CD4-positive, alpha-beta T cell treated with Interleukin-1 beta for 1 hour (primary cell): ENCODE measurements around the gene CHMP6.

ENCODE experiments used
- DNase-seq, 2 donors: peaks; one replicate each; pipeline ENCODE4 v3.0.0-alpha.2; 2020 to 2022

CHMP6 gene

DNA sequence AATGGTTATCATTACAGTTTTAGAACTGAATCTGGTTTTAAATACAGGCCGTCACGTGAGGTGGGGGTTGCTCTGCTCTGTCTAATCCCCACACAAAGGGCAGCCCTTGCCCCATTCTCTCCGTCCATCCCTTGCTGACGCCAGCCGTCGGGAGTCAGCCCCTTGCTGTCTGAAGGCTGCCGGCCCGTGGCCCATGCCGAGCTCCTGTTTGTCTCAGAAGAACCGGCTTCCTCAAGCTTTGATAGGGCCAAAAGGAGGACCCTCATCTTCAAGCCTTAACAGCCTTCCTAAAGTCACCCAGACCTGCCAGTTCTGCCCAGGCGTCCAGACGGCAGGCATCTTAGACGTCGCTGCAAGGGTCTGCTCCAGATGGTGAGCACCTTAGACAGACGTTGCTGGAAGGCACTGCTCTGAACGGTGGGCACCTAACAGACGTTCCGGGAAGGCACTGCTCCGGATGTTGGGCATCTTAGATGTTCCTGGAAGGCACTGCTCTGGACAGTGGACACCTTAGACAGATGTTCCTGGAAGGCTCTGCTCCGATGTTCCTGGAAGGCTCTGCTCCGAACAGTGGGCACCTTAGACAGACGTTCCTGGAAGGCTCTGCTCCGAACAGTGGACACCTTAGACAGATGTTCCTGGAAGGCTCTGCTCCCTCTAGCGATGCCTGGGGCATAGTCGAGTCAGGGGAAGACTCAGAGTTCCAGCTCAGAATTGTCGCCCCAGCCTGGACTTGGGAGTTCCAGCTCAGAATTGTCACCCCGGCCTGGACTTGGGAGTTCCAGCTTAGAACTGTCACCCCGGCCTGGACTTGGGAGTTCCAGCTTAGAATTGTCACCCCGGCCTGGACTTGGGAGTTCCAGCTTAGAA is 35.1 kb upstream of the CHMP6 start:
- DNase-seq, result no peak

DNA sequence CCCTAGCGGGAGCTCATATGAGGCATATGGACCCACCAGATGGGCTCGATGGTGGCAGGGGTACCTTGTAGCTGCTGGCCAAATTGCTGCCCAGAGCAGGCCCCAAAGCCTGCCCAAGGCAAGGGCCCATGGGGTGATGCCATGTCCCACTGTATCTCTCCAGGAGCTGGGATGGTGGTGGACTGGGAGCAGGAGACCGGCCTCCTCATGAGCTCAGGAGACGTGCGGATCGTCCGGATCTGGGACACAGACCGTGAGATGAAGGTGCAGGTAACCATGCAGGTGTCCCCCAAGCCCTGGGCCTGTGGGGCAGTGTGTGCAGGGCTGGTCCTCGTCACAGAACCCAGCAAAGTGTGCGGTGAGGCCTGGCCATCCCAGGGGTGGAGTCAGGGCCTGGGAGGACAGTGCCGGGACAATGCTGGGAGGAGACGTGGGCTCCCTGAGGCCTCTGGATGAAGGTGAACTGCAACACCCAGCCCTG is 34.1 kb upstream of the CHMP6 start:
- DNase-seq, result no peak

DNA sequence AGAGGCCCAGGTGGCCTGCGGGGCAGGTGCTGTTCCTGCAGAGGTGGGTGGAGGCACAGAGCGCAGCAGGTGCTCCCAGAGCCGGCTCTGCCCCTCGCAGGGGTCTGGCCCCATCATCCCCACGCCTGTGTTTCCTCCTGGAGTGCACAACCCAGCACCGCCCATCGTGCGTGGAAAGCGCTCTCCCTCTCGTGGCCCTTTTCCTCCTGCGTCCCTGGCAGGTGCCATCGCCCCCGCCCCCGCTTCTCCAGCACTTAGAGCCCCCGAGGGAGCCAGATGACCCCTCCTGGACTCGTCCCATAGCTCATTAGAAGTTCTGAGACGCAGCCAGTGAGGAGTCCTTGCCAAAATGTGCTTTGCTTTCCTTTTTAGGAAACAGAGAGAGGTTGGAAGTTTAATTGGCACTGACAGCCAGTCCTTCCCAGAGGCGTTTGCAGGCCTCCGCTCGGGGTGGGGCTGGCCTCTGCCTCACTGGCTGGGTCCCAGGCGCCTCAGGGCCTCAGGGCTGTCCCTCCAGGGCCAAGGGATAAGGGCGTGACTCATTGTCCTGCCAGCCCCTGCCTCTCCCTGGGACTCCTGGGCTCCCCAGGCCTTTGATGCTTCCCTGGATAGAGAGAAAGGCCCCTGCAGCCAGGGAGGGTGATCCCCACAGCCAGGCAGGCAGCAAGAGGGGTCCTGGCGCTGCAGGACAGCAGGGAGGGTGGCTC is 32.2 kb upstream of the CHMP6 start:
- DNase-seq, result no peak

DNA sequence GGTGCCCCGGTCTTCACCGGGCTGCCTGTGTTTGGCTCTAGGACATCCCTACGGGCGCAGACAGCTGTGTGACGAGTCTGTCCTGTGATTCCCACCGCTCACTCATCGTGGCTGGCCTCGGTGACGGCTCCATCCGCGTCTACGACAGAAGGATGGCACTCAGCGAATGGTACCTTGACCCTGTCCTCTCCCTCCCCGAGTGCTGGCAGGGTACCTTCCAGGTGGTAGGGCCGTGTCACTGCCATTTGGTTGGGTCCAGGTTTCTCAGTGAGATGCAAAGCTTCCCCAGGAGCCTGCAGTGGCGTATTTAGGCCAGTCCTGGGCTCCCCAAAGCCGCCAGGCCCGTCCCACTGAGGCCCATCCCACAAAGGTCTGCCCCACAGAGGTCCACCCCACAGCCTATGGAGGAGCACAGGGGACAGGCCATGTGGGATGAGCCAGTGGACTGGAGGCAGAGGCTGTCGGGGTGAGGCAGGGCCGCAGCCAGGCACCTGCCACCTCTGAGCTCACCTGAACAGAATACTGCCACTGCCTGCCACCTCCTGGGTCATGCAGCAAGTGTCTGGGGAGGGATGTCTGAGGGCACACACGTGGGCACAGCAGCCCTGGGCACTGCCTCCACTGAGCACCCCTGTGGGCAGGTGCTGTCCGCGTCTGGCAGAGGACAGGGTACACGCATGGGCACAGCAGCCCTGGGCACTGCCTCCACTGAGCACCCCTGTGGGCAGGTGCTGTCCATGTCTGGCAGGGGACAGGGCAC is 31.4 kb upstream of the CHMP6 start:
- DNase-seq, result no peak

DNA sequence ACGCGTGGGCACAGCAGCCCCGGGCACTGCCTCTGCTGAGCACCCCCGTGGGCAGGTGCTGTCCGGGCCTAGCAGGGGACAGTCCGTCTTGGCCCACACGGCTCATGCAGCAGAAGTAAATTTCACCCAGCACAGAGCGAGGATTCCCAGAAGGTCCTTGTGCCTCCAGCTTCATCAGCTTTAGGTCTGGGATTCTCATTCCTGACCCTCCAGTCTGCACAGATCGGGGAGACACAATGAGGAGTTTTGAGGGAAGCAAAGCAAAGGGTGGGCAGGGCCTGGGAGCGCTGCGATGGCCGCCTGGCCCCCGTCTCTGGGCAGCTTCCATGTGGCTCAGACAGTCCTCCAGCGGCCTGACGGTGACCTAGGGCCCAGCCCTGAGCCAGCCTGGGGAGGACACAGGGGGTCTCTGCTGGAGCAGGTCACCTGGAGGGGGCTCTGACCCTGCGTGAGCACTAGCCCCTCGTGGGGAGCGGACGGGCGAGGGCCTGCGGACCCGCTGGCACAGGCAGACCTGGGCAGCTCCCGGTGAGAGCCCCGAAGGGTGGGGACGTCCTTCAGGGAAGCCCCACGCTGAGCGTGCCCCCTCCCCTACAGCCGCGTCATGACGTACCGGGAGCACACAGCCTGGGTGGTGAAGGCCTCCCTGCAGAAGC is 30.7 kb upstream of the CHMP6 start:
- DNase-seq, result no peak

DNA sequence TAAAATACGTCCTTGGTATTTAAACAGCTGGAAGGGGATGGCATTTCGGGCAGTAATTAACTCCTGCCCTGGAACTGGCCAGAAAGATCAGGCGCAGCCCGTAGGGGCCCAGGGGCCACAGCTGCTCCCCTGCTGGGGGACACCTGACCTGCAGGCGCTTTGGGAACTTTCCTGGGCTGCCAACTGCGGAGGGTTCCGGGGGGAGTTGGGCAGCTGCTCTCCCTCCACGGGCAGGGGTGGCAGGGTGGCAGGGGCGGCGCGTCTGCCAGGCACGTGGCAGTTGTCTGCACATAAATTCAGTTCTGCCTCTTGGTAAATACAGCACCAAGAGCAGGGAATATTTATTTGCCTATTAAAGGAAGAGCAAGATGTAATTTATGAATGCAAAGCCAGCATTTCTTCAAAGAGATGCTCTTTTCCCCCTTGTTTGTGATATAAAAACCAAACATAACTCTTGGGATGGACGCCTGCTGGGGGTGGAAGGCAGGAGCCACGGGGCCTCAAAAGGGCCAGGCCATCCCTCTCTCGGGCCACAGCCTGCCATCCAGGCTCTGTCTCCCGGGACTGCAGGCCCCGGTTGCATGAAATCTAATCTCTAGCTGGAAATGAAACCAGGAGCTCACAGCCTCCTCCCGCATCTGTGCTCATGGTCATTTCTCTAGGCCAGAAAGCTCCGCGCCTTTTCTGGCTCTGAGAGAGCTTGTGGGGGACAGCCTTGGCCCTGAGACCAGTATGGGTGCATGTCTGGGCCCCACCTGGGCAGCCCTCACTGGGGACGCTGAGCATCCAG is 29.9 kb upstream of the CHMP6 start:
- no peak for DNase-seq

DNA sequence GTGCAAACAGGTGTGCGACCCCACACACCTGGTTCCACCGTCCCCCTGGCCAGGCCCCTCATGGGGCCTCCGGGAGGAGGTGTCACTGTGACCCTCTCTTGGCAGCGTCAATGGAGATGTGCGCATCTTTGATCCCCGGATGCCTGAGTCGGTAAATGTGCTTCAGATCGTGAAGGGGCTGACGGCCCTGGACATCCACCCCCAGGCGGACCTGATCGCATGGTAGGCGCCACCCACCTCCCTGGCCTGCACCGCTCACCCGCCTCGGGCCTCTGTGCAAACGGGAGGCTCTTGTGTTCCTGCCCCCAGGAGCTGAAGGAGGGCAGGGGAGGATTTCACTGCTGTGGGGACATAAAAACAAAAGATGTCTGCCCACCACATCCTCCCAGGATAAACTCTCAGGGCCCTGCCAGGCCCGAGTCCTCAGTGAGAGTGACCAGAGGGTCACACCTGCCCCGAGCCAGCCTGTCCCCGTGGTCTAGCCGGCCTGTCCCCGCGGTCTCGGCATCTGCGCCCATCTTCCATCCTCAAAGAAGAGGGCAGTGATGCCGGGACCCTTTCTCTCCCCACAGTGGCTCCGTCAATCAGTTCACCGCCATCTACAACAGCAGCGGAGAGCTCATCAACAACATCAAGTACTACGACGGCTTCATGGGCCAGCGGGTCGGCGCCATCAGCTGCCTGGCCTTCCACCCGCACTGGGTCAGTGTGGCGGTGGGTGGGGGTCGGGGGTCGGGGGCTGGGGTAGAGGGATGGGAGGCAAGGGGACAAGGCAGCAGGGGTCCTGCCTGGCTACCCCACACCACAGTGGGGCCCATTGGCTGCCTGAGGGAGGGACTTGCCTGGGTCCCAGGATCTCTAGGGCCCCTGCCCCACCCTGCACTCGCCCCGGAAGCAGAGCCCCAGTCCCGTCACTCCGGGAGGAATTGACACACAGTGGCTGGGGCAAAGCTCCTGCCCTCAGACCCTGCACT is 29.0 kb upstream of the CHMP6 start:
- no peak for DNase-seq

DNA sequence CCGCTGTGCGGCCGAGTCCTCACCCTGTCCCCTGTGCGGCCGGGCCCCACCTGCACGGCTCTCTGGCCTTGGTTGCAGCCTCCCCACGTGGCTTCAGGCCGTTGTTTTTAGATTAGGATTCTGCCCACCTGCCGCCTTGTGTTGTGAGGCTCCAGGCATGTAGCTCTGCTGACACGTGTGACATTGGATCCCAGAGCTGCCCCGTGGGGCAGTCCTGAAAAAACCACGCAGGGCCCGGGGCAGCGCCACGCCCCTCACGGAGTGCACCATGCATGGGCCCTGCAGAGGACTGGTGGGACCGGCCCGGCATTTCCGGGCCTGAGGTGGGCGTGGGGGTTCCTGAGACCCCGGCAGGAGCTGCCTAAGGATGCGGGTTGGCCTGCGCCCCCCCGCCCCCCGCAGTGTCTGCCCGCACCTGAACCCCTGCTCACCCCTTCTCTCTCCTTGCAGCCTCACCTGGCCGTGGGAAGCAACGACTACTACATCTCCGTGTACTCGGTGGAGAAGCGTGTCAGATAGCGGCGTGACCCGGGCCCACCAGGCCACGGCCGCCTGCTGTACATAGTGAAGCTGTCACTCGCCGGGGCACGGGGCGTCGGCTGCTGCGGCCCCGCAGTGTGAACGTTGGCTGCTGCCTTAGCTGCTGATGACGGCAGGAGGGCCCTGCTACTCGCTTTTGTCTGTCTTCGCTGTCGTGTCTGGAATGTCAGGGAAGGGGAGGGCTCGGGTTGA is 27.7 kb upstream of the CHMP6 start:
- DNase-seq, result no peak

DNA sequence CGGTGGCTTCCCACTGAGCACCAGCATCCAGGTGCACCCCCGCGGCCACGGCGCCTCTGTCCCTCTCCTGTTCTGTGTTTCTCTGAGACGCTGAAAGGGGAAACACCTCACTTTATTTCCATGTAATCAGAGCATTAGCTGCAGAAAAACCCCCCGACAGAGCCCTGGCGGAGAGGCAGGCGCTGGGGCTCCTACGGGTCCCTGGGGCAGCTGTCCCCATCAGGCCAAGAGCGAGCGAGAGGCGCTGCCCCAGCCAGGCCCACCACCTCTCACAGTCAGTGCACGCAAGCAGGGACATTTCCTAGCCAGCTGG is 27.1 kb upstream of the CHMP6 start:
- DNase-seq, result no peak

DNA sequence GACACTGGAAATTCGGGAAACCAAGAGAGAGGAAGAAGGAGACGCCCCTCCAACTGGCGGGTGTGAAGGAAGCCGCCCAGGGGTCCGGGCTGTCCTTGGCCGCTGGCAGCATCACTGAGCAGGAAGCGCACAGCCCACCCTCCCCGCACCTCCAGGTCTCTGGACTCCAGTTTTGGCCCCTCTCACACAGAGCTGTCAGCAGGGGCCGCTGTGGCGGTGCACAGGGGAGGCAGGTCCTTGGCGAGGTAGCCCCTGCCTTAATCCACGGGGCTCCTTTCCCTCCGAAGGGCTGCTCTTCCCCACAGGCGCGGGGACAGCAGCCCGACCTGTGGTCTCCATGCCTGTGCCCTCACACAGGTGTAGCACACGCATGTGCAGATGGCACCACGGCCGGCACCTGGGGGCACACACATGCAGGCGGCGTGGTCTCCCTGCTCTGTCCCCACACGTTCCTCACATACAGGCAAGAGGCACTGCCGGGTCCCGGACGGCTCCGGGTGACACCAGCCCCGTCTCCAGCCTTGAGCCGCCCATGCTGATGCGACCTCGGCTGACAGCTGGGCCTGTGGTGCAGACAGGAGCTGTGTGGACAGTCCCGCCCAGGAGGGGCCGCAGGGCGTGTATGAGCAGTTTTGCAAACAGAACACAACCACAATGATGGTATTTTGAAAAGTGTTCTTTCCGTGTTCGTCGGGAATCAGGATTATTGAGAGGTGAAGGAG is 26.6 kb upstream of the CHMP6 start:
- no peak for DNase-seq

DNA sequence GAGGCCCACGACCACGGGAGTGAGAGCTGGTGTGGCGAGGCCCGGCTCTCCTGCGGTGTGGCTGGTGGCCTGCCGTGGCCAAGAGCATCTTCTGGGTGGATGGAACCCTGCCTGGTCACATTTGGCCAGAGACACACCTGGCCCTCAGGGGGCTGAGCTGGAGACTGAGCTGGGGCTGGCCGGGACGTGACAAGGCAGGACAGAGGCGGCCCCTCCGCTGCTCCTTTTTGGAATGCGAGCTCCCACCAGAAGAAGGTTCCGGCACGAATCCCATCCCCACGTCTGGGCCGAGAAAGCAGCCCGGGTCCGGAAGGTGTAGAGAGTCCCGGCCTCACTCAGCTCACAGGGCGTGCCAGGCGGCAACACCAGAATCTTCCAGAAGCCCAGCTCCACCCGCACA is 26.0 kb upstream of the CHMP6 start:
- no peak for DNase-seq

DNA sequence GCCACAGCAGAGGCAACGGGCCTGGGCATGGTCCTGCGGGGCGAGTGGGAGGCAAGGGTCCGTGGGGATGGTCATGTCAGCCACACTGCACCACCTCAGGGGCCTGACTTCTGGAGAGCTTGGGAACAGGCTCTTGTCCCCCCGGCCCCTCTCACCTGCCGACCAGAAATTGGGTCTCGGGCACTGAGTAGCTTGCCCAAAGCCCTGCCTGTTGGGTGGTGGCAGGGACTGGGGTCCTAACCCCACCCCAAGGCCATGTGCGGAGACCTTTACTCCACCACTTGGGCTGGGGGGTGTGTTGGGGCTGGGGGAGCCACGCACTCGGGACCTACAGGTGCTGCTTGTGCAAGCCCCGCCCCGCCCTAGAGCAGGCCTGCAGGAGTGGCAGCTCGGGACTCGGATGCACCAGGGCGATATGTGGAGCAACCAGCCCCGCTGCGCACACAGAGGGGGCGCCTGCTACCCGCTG is 24.2 kb upstream of the CHMP6 start:
- no peak for DNase-seq

DNA sequence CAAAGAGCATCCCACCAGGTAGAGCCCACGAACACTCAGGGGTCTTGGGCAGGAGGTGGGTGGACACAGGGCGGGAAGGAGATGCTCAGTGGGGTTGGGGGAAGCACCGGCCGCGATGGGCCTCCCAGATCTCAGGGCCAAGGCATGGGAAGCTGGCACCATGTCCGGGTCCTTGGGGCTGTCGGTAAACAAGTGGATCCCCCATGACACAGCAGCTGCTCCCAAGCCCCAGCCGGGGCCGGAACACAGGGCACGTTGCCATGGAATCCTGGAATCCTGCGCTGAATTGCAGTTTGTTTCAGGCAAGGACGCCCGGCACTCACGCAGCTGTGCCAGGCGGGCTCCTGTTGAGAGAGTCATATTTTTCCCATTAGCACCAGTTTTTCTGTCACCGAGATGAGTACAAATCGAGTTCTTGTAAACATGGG is 23.0 kb upstream of the CHMP6 start:
- no peak for DNase-seq

DNA sequence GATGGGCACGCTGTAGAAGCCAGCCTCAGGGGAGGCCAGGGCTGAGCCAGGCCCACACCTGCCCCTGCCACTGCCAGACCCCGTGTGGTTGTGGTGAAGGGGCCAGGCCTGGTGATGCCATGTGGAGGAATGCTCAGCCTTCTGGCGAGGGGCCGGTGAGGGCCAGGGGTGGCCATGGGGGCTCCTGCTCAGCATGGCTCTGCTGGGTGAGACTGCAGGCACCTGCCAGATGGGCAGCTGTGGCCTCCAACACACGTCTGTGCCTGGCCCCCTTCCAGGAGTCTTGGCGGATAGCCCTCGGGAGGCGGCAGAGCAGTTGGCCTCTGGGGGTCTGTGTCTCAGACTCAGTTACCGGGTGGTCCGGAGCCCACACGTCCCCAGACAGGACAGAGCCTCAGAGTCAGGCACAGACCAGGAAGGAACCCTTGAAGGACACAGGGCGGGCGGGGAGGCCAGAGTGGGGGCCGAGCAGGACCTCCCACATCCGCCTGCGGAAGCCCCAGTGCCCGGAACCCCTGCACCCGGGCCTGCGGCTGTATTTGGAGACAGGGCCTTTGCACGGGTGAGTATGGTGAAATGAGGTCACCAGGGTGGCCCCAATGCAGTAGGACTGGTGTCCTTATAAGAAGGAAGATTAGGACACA is 22.5 kb upstream of the CHMP6 start:
- DNase-seq, result no peak

DNA sequence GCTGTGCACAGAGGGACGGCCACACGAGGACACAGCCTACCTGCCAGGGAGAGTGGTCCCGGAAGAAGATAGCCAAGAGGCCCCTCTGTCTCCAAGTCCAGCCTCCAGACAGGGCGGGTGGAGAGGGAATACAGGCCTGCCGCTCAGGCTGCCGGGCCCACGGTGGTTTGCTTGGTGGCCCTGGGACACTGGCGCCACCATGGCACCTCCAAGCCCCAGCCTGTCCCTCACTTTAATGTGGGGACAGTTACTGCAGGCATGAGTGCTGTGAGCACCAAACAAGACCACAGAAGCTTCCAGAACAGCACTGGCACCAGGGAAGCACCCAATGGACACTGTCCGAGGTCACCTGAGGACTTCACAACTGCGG is 22.0 kb upstream of the CHMP6 start:
- no peak for DNase-seq

DNA sequence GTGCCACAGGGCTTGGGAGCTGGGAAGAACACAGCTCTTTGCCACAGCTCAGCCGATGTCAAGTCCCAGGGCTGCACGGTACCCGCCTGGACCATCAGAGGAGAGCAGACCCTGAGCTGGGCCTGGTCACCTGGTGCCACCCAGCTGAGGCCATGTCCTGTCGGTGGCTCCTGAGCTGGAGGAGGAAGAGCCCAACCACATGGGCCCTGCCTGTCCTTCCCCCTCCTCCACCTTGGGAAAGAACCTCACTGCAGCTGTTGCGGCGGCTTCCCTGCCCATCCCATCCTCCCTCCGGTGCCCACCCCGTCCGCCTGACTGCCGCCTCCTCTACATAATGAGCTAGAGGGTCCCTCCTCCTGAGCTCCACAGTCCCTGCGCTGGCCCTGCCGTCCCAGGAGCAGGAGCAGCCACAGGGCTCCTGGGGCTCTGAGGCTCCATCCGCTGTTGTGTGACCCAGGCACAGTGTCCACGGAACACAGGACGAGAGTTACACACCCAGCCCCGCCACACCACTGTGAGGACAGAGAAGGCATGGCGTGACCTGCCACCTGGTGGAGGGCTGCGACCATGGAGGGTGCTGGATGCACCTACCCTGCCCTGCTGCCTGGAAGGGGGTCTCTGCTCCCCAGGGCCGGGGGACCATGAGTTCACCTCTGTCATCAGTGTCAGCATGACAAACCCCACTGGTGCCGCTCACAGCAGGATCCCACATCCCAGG is 21.4 kb upstream of the CHMP6 start:
- peak; percentile 38 to 58 for DNase-seq

DNA sequence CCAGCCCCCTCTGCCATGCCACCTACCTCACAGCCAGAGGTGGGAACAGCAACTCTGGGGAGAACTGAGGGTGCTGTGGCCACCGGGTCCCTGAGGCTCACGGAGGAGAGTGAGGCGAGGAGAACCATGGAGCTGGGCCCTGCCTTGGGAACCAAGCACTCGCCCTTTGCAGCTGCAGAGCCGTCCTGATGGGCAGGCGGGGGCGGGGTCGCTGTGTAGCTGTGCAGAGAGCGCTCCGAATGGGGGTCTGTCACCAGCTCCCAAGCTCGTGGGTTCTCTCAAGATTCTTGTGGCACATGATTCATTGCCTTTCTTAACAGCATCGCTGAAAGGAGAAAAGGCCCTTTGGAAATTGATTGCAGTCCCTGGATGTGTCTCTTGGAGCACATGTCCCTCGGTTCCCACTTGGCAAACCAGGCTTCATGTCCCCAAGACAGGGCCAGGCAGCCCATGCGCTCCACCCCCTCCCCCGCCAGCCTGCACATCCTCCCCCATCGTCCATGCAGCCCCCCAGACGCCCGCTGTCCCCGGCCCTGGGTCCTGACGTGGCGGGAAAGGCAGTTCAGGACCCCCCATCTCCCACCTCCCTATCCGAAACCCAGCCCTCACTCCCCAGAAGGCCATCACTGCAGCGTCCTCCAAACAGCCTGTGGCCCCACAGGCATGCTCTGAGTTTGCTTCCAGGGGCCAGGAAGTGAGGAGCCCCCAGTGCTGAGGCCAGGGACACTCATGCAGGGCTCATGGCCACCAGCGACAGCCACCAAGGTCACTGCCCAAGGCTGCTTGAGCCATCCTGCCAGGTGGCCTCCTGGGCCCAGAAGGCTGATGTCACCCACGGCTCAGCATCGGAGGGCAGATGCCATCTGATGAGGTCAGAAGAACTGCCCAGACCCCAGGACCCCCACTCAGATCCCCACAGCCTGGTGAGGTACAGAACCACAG is 20.6 kb upstream of the CHMP6 start:
- DNase-seq, result no peak
